Left forelimb (tissue), 1 donor: ENCODE measurements around the gene MAOA.

Source experiments
- DNase-seq: peaks from one replicate; pipeline ENCODE4 v3.0.0-alpha.2; 2018; ENCODE audit warnings: low spot score

Gene MAOA

GRCh38 chrX:43758044-43758443 is 101.9 kb downstream of the MAOA start:
- DNase-seq: no peak

- no peak for DNase-seq
Observed at GRCh38 chrX:43785930-43786591, 130.0 kb downstream of the MAOA start.
